Measurements from ENCODE around the gene LSM14A. TPM values are rescaled to one million over a fixed set of nuclear protein-coding genes. Genes with fewer than 3 reads are reported as not detected.

The LSM14A gene
- total and polyA plus RNA-seq, 9 of the 15 experiments (the other 6 are each of a cell fraction or from before 2014, with no cell fraction given): 19.5 to 150 (median 95.1) TPM

- TF ChIP-seq IFI16 (CRISPR knock-in tag; IDR thresholded peaks at IDR 0.05) (no peak), ZNF217 (CRISPR knock-in tag; IDR thresholded peaks at IDR 0.05) (no peak), ZNF766 (CRISPR knock-in tag; conservative IDR thresholded peaks at IDR 0.05) (no peak), BHLHE40 (IDR thresholded peaks at IDR 0.05; ENCODE audit: low read length) (no peak), SMARCA5 (IDR thresholded peaks at IDR 0.05) (no peak), MEIS2 (IDR thresholded peaks at IDR 0.05; ENCODE audit: partially characterized antibody) (peak; percentile 76), MECOM (CRISPR knock-in tag; IDR thresholded peaks at IDR 0.05) (no peak), NFIC (IDR thresholded peaks at IDR 0.05) (peak; percentile 37), ZSCAN29 (IDR thresholded peaks at IDR 0.05) (no peak), NR3C1 (CRISPR knock-in tag; IDR thresholded peaks at IDR 0.05) (peak; percentile 80), STAT6 (CRISPR knock-in tag; IDR thresholded peaks at IDR 0.05) (no peak), POLR2B (IDR thresholded peaks at IDR 0.05; ENCODE audit: low read depth, partially characterized antibody) (peak; percentile 90), ARID4B (CRISPR knock-in tag; IDR thresholded peaks at IDR 0.05) (peak; percentile 20; the same call in 1 of the 2 replicates), NUFIP1 (IDR thresholded peaks at IDR 0.05; ENCODE audit: partially characterized antibody) (no peak), ELF1 (tag; IDR thresholded peaks at IDR 0.05) (no peak), ZNF274 (IDR thresholded peaks at IDR 0.05; ENCODE audit: borderline replicate concordance, low read depth, low read length) (no peak), CREB1 (IDR thresholded peaks at IDR 0.05) (no peak), CREB1 (CRISPR knock-in tag; IDR thresholded peaks at IDR 0.05) (no peak), VEZF1 (CRISPR knock-in tag; IDR thresholded peaks at IDR 0.05) (peak; percentile 85)
Measured at GRCh38 chr19:34134190-34135053, 37.9 kb upstream of the LSM14A start (continued).

Data from K562 (cell line).